Right renal cortex interstitium (tissue), 3 donors: ENCODE results near the gene C6orf15. TPM values are rescaled to one million over a fixed set of nuclear protein-coding genes. Genes with fewer than 3 reads are reported as not detected.
A peak's percentile ranks its signal among the peaks of the same experiment; 100 is the strongest.
"Not testable (repeated sequence)": the region's sequence is repeated elsewhere in the genome, so short reads cannot be mapped to it uniquely, and the experiment has no call there.

Experiments
- DNase-seq, 3 donors: peaks; one replicate each; pipeline ENCODE4 v3.0.0-alpha.2; 2013; ENCODE audit warnings: low read depth in 3 of 3, low spot score in 2 of 3
- polyA plus RNA-seq, 3 donors: library from polyadenylated mRNA; unstranded; fragments of 120-200 nt; gene quantifications; one replicate each; pipeline ENCODE4 v1.2.1, GENCODE V29; 2013; ENCODE audit not compliant: insufficient read length in 3 of 3

C6orf15 gene
- polyA plus RNA-seq, 3 donors, result not detected

GRCh38 chr6:31070711-31071197 lies 41.6 kb downstream of the C6orf15 start:
- DNase-seq, result peak in 1 of 3 donors; percentile 65

GRCh38 chr6:31068669-31069340 lies 43.6 kb downstream of the C6orf15 start:
- DNase-seq, result peak in 1 of 3 donors; percentile 62

- not testable (repeated sequence) for DNase-seq
Observed at GRCh38 chr6:31067891-31068668, 44.3 kb downstream of the C6orf15 start.

GRCh38 chr6:31067028-31067427 lies 45.3 kb downstream of the C6orf15 start:
- DNase-seq, result not testable (repeated sequence)

- DNase-seq, result no peak
Observed at GRCh38 chr6:31065556-31065955, 46.8 kb downstream of the C6orf15 start.

GRCh38 chr6:31063906-31064435 lies 48.4 kb downstream of the C6orf15 start:
- DNase-seq, result no peak

Other genes starting within 250 kb of the C6orf15 start
- gene DDR1, start 228.1 kb downstream of the C6orf15 start, polyA plus RNA-seq, result 100 to 1,000 TPM; 139 to 163 (median 149) TPM
- 10 to 100 TPM; 36.1 to 44.6 (median 37.2) TPM for gene GTF2H4, start 204.4 kb downstream of the C6orf15 start, polyA plus RNA-seq
- gene VARS2, start 198.3 kb downstream of the C6orf15 start, polyA plus RNA-seq, result 10 to 100 TPM; 25.6 to 35.0 (median 30.1) TPM
- 1 to 10 TPM in 2 of 3 donors, under 1 TPM in 1; 0.29 to 1.2 (median 1.1) TPM for gene SFTA2, start 180.4 kb downstream of the C6orf15 start, polyA plus RNA-seq
- under 1 TPM; 0.03 to 0.07 (median 0.06) TPM for gene MUCL3, start 171.6 kb downstream of the C6orf15 start, polyA plus RNA-seq
- gene MUC21, start 128.9 kb downstream of the C6orf15 start, polyA plus RNA-seq, result not detected
- gene MUC22, start 102.1 kb downstream of the C6orf15 start, polyA plus RNA-seq, result not detected
- under 1 TPM in 2 of 3 donors, not detected in 1; 0.14 to 0.40 TPM for gene PSORS1C1, start 2.2 kb upstream of the C6orf15 start, polyA plus RNA-seq
- gene CDSN, start 7.9 kb upstream of the C6orf15 start, polyA plus RNA-seq, result not detected
- gene PSORS1C2, start 26.5 kb upstream of the C6orf15 start, polyA plus RNA-seq, result not detected
- 10 to 100 TPM; 24.2 to 25.2 (median 25.1) TPM for gene CCHCR1, start 45.2 kb upstream of the C6orf15 start, polyA plus RNA-seq
- gene TCF19, start 46.0 kb upstream of the C6orf15 start, polyA plus RNA-seq, result 10 to 100 TPM; 16.5 to 19.9 (median 17.8) TPM
- gene POU5F1, start 58.1 kb upstream of the C6orf15 start, polyA plus RNA-seq, result 1 to 10 TPM; 1.2 to 2.5 (median 2.2) TPM
- gene HLA-C, start 159.5 kb upstream of the C6orf15 start, polyA plus RNA-seq, result 100 to 1,000 TPM in 2 of 3 donors, 10 to 100 TPM in 1; 81.5 to 157 (median 126) TPM
- gene HLA-B, start 244.6 kb upstream of the C6orf15 start, polyA plus RNA-seq, result 100 to 1,000 TPM in 2 of 3 donors, 10 to 100 TPM in 1; 97.2 to 236 (median 160) TPM